Tibial nerve (tissue), 4 donors: Measurements from ENCODE around the gene ELAVL1. TPM values are rescaled to one million over a fixed set of nuclear protein-coding genes. Genes with fewer than 3 reads are reported as not detected.

Source experiments
- DNase-seq, 2 donors: peaks; one replicate each; pipeline ENCODE4 v3.0.0-alpha.2; 2019; ENCODE audit warnings: low spot score in 2 of 2
- H3K27ac ChIP-seq, 4 donors: fragments of 200-600 bp; sonication (generic) in 3 of 4; one replicate each; pipeline ENCODE4 v1.5.1; 2017 to 2019; ENCODE audit warnings: mild to moderate bottlenecking in 1 of 4
- H3K27me3 ChIP-seq, 2 donors: fragments of 200-600 bp; sonication (generic) in 1 of 2; one replicate each; pipeline versions ENCODE4 v1.5.1 to v1.6.0; 2017 to 2019
- H3K36me3 ChIP-seq, 3 donors: fragments of 200-600 bp; sonication (generic); one replicate each; pipeline ENCODE4 v1.5.1; 2018 to 2019
- H3K4me1 ChIP-seq, 4 donors: fragments of 200-600 bp; sonication (generic) in 3 of 4; one replicate each; pipeline ENCODE4 v1.5.1; 2017 to 2019
- H3K4me3 ChIP-seq, 4 donors: fragments of 200-600 bp; sonication (generic) in 3 of 4; one replicate each; pipeline ENCODE4 v1.5.1; 2017 to 2019; ENCODE audit warnings: mild to moderate bottlenecking in 1 of 4, moderate library complexity in 1 of 4
- H3K9me3 ChIP-seq, 4 donors: fragments of 200-600 bp; sonication (generic) in 3 of 4; one replicate each; pipeline ENCODE4 v1.5.1; 2017 to 2019
- EP300 ChIP-seq, 2 donors: sonication (generic); formaldehyde crosslinking; IDR thresholded peaks; one replicate each; pipeline ENCODE4 v1.6.1; 2017; ENCODE audit warnings: antibody characterized with exemption in 2 of 2, mild to moderate bottlenecking in 1 of 2
- POLR2A ChIP-seq, 2 donors: fragments of 450-650 bp; IDR thresholded peaks; one replicate each; pipeline ENCODE4 v1.6.1; 2017; ENCODE audit warnings: antibody characterized with exemption in 2 of 2, mild to moderate bottlenecking in 2 of 2, moderate library complexity in 2 of 2
- whole genome bisulfite sequencing, 2 donors: methylation state at CpG; one replicate each; pipeline ENCODE4 v1.1.5; 2018; 5-methylcytosine and 5-hydroxymethylcytosine counted together
- total RNA-seq, 4 donors: library from RNA; depleted of rRNA; stranded (reverse); fragments of >200 nt; gene quantifications; one replicate each; pipeline ENCODE4 v1.1.0, GENCODE V29; 2016
- TF ChIP-seq, protein P1 (sequence below), 5 experiments: fragments of 200-600 bp in 3 of 5; fragments of 450-650 bp in 2 of 5; sonication (generic) in 3 of 5; IDR thresholded peaks; one replicate each; pipeline ENCODE4 v1.5.1; 2016 to 2019; ENCODE audit warnings: antibody characterized with exemption in 5 of 5, mild to moderate bottlenecking in 3 of 5, moderate library complexity in 2 of 5

ELAVL1 gene
- total RNA-seq, 4 donors from 2014 or later, result 25.8 to 36.4 (median 27.7) TPM

DNA sequence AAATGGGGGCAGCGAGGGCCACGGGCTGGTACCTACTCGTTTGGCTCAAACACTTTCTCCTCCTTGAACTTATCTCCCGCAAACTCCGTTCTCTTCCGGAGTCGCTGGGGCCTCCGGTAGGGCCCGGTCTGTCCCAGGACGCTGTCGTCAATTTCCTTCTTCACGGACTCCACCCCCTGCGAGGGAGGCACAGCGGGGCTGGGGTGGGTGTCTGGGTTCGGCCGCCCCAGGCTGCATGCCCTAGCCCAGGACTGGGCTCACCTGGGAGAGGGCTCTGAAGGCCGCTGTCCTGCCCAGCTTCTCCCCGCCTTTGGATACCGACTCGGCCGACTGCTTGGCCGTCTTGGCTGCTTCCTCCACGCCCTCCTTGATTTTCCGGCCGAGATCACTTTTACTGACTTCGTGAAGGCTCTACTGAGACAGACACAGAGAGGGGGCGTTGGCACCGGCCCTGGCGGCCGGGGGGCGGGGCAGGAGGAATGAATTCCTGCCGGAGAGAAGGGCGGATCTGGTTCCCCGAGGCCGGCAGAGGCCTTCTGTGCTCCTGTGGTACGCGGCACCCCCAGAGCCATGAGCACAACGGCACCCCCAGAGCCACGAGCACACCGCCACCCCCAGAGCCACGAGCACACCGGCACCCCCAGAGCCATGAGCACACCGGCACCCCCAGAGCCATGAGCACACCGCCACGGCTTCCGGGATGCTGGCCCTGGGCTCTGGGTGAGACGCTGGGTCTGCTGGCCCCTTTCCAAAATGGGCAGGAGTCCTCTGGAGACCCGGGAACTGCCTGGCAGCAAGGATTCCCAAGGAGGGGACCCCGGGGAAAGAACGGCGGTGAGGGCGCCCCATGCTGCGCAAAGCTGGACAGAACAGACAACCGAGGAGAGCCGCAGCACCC is 71.4 kb downstream of the ELAVL1 start:
- no peak overlapping the region for H3K4me3 ChIP-seq
- peaks cover 4 to 92% (median 55%) of the 10 kb centered on the region in 3 donors for H3K36me3 ChIP-seq
- 84% methylated on average over 40 to 55 of the region's 55 CpGs for WGBS, 2 donors
- no peak for DNase-seq
- no peaks in the 10 kb centered on the region for H3K27me3 ChIP-seq
- no peaks in the 10 kb centered on the region for H3K9me3 ChIP-seq
- TF ChIP-seq EP300 (IDR thresholded peaks at IDR 0.05), result no peak
- TF ChIP-seq, protein P1, sequence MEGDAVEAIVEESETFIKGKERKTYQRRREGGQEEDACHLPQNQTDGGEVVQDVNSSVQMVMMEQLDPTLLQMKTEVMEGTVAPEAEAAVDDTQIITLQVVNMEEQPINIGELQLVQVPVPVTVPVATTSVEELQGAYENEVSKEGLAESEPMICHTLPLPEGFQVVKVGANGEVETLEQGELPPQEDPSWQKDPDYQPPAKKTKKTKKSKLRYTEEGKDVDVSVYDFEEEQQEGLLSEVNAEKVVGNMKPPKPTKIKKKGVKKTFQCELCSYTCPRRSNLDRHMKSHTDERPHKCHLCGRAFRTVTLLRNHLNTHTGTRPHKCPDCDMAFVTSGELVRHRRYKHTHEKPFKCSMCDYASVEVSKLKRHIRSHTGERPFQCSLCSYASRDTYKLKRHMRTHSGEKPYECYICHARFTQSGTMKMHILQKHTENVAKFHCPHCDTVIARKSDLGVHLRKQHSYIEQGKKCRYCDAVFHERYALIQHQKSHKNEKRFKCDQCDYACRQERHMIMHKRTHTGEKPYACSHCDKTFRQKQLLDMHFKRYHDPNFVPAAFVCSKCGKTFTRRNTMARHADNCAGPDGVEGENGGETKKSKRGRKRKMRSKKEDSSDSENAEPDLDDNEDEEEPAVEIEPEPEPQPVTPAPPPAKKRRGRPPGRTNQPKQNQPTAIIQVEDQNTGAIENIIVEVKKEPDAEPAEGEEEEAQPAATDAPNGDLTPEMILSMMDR (IDR thresholded peaks at IDR 0.05), result no peak
- no peak for TF ChIP-seq POLR2A (IDR thresholded peaks at IDR 0.05)
- H3K27ac ChIP-seq, result no peak overlapping the region
- H3K4me1 ChIP-seq, result peaks cover 0 to 20% (median 6%) of the 10 kb centered on the region in 4 donors

DNA sequence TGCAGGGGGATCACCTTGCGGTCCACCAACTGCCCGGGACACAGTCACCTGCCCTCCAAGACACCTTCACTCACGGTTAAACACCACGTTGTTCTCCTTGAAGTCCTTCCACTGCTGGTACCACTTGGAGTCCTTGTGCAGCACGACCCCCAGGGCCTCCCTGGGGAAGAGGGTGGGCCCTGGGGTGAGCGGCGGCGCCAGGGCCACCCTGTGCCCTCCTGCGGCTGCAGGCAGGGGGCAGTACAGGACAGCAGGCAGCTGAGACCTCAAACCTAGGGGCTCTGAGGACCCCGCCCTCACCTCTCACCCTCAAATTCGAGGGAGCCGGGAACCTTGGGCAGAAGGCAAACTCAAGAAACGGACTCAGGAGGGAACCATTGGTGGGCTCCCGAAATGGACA is 72.0 kb downstream of the ELAVL1 start:
- no peak for DNase-seq
- Histone ChIP-seq H3K9me3 (no peaks in the 10 kb centered on the region), H3K4me3 (no peak overlapping the region), H3K27ac (no peak overlapping the region), H3K27me3 (no peaks in the 10 kb centered on the region), H3K36me3 (peaks cover 4 to 85% (median 55%) of the 10 kb centered on the region in 3 donors), H3K4me1 (peaks cover 0 to 17% (median 6%) of the 10 kb centered on the region in 4 donors)
- 81 to 87% methylated on average over 14 of the region's 14 CpGs for WGBS, 2 donors
- TF ChIP-seq EP300 (IDR thresholded peaks at IDR 0.05) (no peak), POLR2A (IDR thresholded peaks at IDR 0.05) (no peak)
- TF ChIP-seq, protein P1 (IDR thresholded peaks at IDR 0.05), result no peak

DNA sequence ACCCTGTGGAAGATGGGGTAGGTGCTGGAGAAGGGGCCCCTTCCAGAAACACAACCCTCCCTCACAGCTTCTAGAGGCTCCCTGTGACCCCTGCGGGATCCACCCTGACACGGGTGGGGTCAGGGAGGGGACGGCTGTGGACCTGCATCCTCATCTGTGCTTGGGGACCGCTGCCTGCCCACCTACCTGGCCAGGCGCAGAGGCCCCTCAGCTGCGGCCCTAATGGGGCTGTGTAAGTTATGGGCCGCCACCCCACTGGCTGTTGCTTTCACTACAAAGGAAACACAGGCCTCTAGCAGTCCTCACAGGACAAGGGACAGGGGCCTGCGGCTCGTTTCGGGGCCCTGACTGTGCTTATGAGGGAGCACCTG is 72.5 kb downstream of the ELAVL1 start:
- Histone ChIP-seq H3K9me3 (no peaks in the 10 kb centered on the region), H3K27me3 (no peaks in the 10 kb centered on the region), H3K4me1 (peaks cover 0 to 19% (median 6%) of the 10 kb centered on the region in 4 donors), H3K27ac (no peak overlapping the region), H3K36me3 (peaks cover 4 to 85% (median 55%) of the 10 kb centered on the region in 3 donors), H3K4me3 (no peak overlapping the region)
- WGBS, 2 donors, result 93 to 100% methylated on average over 1 to 6 of the region's 10 CpGs
- no peak for DNase-seq
- TF ChIP-seq, protein P1 (IDR thresholded peaks at IDR 0.05), result no peak
- TF ChIP-seq POLR2A (IDR thresholded peaks at IDR 0.05) (no peak), EP300 (IDR thresholded peaks at IDR 0.05) (no peak)

DNA sequence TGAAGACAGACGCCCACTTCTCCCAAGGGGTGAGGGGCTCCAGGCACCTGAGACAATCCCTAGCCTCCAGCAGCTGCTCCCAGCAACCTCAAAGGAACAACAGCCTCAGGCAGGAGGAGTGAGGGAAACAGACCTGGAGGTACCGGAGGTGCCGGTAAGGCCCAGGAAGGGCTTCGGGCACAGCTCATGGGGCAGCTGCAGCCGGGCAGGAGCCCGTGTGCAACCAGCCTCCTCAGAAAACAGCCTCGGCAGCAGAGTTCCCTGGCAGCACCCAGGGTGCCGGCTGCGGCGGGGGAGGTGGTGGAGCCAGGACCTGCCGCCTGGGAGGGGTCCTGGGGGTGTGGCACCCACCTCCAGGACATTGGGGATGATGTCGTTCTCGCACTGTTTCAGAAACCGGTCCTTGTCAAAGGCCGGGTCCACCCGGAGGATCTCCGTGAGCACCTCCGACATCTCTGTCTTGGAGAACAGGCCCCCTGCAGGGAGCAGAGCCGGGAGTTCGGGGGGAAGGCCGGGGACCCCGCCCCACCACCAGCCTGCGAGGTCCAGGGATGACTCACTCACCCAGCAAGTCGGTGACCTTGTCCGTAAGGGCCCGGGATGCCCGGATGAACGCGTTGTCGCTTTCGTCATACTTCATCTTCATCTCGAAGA is 73.0 kb downstream of the ELAVL1 start:
- no peak overlapping the region for H3K27ac ChIP-seq
- H3K27me3 ChIP-seq, result no peaks in the 10 kb centered on the region
- peaks cover 0 to 25% (median 6%) of the 10 kb centered on the region in 4 donors for H3K4me1 ChIP-seq
- DNase-seq, result no peak
- peaks cover 4 to 84% (median 53%) of the 10 kb centered on the region in 3 donors for H3K36me3 ChIP-seq
- no peak for TF ChIP-seq POLR2A (IDR thresholded peaks at IDR 0.05)
- TF ChIP-seq EP300 (IDR thresholded peaks at IDR 0.05), result no peak
- TF ChIP-seq, protein P1 (IDR thresholded peaks at IDR 0.05), result no peak
- 90 to 92% methylated on average over 21 to 22 of the region's 32 CpGs for WGBS, 2 donors
- H3K9me3 ChIP-seq, result no peaks in the 10 kb centered on the region
- no peak overlapping the region for H3K4me3 ChIP-seq
